Posterior cingulate gyrus (tissue), 11 donors: ENCODE results near the gene ROPN1B.
A peak's percentile ranks its signal among the peaks of the same experiment; 100 is the strongest.

Experiments
- DNase-seq, 10 donors: peaks; one replicate each; pipeline versions ENCODE4 v3.0.0 to v3.0.0-alpha.2; 2020 to 2021; ENCODE audit warnings: mixed read lengths in 3 of 10
- intact Hi-C: fragments of 100-400 bp; cut with DNase I; formaldehyde crosslinking; loops from one replicate; pipeline ENCODE4 v1.15.1; 2023

The ROPN1B gene

DNA sequence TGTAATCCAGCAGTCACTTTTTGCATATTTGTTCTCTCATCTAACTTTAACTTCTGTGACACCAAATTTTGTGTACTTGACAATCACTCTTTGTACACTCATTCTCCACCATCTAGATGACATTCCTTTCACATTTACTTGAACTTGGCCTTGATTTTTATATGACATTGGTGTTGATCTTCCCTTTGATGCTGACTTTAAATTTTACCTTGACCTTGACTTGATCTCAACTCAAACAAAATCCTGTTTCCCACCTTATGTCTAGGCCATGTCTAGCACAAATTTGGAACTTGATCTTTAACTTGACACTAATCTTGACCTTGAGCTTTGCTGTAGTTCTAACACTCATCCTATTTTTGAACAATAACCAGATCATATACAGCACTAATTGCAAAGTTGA, 33.2 kb downstream of the ROPN1B start:
- intact Hi-C loops, result no loop called here
- no peak for DNase-seq

- DNase-seq, result no peak
- intact Hi-C loops, result no loop called here
Measured at GRCh38 chr3:126003447-126004190, 34.6 kb downstream of the ROPN1B start.

- intact Hi-C loops, result no loop called here
- DNase-seq, result no peak
Measured at GRCh38 chr3:126004217-126004616, 35.2 kb downstream of the ROPN1B start.

DNA sequence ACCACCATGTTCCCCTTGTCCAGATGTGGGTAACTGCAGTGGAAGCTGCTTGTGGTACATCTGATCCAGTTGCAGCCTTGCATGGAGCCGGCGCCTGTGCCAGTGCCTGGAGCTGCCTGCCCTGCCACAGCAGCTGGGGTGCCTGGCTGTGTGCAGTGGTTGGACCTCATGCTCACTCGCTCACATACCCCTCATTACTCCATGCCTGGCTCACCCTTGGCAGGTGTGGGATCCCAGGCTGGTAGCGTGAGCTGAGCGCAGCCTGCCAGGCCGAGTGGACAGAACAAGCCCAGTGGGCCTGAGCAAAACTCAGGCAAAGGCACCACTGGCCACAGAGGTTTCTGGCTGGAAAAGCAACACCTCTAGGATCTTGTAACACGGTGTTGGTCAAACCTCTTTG, 35.7 kb downstream of the ROPN1B start:
- intact Hi-C loops, result no loop called here
- no peak for DNase-seq

GRCh38 chr3:126005951-126006350, 37.0 kb downstream of the ROPN1B start:
- intact Hi-C loops, result no loop called here
- no peak for DNase-seq

GRCh38 chr3:126008219-126008618, 39.2 kb downstream of the ROPN1B start:
- DNase-seq, result no peak
- intact Hi-C loops, result no loop called here

- intact Hi-C loops, result no loop called here
Measured at GRCh38 chr3:126009181-126009580, 40.2 kb downstream of the ROPN1B start.

DNA sequence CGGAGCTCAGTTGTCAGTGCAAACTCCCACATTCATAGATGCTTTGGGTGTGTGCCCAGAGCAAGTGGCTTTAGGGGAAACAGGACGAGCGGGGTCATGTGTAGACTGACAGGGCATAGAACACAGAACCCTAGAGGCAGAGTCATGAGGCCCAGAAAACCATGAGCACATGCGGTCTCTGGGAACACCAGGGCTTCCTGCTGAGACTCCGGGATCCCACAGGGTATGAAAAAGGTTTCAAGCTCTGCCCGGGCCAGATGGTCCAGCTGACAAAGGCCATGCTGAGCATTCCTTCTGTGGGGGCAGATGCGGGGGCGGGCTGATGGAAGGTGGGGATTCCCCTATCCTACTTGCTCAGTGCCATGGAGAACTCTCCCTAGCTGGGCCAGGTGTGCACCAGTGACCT, 44.8 kb downstream of the ROPN1B start:
- no peak for DNase-seq
- intact Hi-C loops, result no loop called here

More at GRCh38 chr3:126009181-126009580, 40.2 kb downstream of the ROPN1B start:
- DNase-seq, result no peak

DNA sequence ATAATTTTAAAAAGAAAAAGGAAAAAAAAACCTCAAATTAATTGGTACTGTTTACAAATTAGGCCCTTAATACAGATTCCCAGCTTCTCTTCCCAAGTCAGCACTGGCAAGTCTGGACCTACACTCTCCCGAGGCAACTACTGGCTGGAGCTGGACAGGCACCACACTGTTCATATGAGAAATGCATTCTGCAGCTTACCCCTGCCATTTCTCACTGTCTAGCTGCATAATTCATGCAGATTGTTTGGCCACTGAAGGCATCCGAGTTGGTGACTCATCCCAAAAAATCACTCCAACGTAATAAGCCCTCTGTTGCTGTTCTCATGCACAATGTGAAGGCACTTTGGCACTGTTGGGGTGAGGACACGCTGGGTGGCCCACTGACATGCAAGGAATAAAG, 45.3 kb downstream of the ROPN1B start:
- intact Hi-C loops, result no loop called here
- DNase-seq, result no peak

- intact Hi-C loops, result no loop called here
- DNase-seq, result peak in 1 of 10 donors; percentile 31
Measured at GRCh38 chr3:126015075-126015474, 46.1 kb downstream of the ROPN1B start.

GRCh38 chr3:126016616-126017015, 47.6 kb downstream of the ROPN1B start:
- intact Hi-C loops, result no loop called here

GRCh38 chr3:126017362-126017761, 48.4 kb downstream of the ROPN1B start:
- no peak for DNase-seq

More at GRCh38 chr3:126016616-126017015, 47.6 kb downstream of the ROPN1B start:
- no peak for DNase-seq

GRCh38 chr3:126018545-126018944, 49.6 kb downstream of the ROPN1B start:
- intact Hi-C loops, result no loop called here
- DNase-seq, result no peak

More at GRCh38 chr3:126017362-126017761, 48.4 kb downstream of the ROPN1B start:
- intact Hi-C loops, result no loop called here

- intact Hi-C loops, result no loop called here
- DNase-seq, result no peak
Measured at GRCh38 chr3:126018995-126019394, 50.0 kb downstream of the ROPN1B start.

GRCh38 chr3:126019683-126020082, 50.7 kb downstream of the ROPN1B start:
- no peak for DNase-seq
- intact Hi-C loops, result no loop called here

DNA sequence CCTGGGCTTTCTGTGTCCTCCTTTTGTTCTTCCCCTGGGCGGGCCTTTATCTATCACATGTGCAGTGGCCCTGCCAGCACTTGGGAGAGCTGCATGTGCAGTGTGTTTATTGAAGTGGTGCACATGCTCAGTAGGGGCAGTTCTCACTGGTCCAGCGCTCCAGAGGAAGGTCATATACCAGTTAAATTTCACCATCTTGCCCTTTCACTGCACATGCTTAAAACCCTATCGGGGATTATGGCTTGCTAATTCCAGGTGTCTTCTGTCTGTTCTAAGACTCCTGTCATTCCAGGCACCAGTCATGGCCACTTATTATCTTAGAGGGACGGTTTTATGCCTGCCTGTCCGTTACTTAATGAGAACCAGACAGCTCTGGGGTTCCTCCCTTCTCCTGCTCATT, 52.2 kb downstream of the ROPN1B start:
- intact Hi-C loops, result no loop called here
- no peak for DNase-seq

GRCh38 chr3:126021702-126022101, 52.7 kb downstream of the ROPN1B start:
- intact Hi-C loops, result no loop called here
- DNase-seq, result no peak

GRCh38 chr3:126022741-126023359, 53.9 kb downstream of the ROPN1B start:
- DNase-seq, result no peak
- intact Hi-C loops, result no loop called here

DNA sequence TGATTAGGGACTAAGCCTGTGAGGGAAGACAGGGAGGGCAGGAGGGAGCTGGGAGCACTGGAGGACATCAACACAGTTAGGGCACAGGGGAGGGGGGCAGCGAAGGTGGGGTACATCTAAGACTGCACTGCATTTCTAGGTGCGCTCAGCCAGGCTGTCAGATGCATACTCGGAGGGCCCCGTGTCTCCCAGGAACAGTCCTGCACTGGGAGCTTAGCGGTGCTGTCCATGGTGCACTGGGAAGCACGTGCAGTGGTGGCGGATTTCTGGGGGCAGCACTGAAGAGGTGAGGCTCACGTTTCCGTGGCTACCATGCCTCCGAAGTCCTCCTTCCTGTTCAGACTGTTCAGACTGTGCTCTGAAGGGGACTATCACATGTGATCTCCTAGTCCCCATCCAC, 54.4 kb downstream of the ROPN1B start:
- no peak for DNase-seq
- intact Hi-C loops, result no loop called here

DNA sequence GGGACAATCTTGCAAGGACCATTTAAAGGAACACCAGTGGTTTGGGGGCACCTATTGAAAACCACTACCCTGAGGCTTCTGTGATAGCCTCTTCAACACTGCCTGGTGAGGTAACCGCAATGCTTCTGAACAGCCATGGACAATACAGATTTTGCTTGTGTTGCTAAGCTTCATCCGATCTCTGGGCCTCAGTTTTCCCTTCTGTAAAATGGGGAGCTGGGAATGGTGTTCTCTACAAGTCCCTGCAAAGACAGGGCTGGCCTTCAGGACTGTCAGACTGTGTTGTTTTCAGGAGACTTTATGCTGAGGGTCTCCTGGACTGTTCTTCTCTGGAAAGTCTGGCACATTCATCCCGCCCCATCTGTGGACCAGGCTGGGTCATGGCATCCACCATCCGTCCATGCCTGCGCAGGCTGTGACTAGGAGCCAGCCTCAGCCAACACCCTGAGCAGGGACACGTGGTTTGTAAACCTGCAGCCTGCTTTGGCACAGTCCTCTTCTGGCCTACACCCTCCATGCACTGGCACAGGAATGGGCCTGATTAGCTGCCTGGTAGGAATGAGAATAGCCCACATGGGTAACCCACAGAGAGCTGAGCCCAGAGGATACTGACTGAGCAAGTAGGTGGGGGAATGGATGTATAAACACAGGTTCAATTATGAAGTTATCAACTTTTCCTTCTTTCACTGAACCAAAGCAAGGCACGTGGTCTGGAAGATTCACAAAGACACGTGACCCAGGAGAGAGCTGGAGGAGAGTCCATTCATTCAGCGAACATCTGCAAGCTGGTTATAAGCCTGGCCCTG, 55.3 kb downstream of the ROPN1B start:
- intact Hi-C loops, result no loop called here
- no peak for DNase-seq

DNA sequence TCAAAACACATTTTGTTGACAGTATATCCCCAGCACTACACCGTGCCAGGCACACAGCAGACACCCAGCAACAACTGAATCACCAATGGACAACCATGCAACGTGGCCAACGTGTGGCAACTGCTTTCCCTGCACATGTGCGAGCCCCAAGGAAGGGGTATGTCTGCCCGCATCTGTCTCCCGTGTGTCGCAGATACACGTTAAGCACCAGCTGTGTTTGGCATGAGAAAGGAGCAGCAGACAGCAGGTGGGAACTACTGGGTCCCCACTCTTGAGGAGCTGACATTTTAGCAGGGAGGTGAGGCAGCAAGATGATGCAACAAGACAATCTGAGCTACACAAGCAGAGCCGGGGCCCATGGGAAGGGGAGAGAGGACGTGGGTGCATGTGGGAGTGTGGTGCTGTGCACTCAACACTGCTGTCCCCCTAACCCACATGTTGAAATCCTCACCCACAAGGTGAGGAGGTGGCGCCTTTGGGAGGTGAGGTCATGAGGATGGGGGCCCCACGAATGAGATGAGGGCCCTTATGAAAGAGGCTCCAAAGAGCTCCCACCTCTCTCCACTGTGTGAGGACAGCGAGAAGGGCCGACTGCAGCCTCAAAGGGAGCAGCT, 56.2 kb downstream of the ROPN1B start:
- DNase-seq, result no peak
- intact Hi-C loops, result no loop called here
